Measurements from ENCODE around the gene RAC3.

Gene RAC3

DNA sequence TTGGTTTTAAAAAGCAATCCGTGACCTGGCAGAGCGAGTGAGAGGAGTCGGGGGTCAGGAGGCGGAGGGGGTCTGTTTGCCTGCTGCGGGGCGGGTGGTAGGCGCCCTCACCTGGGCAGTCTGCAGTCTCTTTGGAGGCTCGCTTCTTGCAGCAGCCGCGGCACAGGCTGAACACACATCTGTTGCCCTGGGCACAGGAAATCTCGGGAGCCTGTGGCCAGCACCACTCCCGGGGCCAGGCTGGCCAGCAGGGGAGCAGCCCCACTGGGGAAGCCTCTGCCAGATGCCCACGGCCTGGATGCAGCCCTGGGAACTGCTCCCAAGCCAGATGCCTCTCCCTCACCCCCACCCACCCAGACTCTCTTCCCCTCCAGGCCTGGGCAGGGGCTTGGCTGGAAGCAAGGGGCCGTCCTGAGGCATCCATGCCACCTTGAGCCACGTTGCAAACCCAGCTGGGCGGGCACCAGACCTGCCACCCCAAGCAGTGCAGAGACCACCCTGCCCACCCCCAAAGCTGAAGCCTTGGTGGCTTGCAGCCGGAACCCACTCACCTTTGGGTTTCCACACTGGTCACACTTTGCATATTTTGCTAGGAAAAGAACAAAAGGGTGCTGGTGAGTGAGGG, 26.9 kb downstream of the RAC3 start:
- no peak for DNase-seq

DNA sequence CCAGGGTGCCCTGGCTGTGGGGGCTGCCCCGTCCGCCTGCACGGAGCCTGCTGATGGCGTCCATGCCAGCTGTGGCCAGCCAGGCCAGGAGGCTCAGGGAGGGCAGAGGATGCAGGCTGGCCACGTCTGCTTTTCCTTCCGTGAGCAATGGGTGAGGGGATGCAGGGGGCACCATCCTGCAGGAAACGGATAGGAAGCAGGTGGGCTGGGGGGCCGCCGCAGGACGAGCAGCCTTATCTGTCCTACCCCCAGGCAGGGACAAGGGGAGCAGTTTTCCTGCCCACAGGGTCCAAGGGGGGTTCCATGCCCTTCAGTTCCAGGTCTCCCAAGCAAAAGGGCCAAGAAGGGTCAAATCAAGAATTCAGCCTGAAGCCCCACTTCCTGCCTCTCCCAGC, 27.4 kb downstream of the RAC3 start:
- DNase-seq, result no peak

DNA sequence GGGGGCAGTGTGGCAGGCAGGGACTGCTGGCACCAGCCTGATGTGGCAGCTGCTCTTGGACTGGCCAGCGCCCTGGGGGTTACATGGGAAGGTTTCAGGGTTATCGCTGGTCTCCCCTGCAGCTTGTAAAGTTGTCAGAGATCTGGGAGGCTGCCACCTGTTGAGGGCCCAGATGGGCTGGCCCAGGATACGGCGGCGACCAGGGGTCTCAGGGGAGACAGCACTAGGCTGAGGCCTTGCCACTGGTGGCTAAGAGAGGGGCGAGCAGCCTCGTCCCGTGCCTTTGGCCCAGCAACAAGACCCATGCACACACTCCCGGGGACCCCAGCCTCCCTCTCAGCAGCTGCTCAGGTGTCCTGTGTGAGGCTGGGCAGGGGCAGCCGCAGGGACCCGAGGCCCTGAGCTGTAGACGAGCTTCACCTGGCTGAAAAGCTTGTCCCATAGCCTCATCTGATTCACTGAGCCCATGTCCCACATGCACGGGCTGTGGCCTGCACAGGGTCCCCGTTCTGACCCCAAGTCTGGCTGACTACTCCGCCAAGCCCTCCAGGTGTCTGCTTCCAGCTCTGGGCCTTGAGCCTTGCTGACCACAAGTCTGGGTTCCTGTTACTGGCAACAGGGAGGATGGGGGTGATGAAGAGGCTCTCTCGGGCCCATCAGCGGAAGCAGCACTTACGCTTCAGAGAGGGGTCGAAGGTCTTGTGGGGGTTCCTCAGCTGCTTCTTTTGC, 28.0 kb downstream of the RAC3 start:
- no peak for DNase-seq

GRCh38 chr17:82060001-82060380, 28.5 kb downstream of the RAC3 start:
- no peak for DNase-seq

DNA sequence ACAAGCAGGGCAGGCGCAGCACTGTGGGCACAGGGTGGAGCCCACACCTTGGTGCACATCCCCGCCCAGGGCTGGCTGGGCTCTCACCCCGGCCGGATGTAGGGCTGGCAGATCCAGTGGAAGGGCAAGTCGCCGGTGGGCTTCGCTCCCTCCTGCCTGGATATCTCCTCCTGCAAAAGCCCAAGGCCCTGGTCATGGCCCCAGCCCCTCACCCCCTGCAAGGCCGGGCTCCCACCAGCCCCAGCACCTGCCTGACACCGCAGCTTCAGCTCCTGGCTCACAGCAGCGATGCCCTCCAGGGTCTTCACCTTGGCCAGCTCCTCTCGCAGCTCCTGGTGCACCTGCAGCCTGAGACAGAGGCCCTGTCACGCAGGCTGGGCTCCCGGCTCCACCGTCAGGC, 29.1 kb downstream of the RAC3 start:
- DNase-seq, result no peak

GRCh38 chr17:82061047-82061925, 29.8 kb downstream of the RAC3 start:
- DNase-seq, result no peak

DNA sequence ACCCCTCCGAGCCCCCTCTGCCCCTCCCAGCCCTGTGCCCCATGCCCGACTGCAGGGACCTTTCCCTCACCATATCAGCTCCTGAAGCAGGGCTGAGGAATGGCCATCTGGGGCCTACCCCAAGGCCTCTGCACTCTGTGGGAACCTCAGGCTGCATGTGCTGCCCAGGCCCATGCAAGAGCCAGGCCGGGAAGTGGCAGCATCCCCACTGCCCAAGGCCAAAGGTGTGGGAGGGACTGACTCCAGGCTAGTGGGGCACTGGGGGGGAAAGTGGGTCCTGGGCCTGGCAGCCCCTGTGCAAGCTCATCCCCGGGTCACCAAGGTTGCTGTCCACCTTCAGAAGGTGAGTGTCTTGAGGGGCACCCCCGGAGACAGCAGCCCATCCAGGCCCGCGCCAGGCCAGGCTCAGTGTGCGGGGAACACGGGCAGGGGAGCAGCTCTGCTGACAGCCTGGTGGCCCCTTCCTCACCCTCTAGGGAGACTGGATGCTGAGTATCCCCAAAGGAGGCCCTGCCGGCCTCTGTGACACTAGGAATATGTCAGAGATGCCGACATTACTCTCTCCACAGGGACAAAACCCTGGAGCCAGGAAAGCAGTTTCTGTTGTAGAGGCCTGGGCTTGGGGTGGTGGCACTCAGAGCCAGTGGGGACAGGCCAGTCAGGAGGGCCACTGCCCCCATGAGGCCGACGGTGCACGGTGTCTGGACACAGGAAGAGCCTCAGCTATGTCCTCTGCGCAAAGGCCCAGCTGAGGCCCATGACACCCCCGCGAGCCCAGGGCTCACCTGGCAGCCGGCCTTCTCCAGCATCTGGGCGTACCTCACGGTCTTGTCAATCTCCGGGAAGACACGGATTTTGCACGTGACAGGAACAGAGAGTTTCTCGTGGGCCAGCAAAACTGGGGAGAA, 30.9 kb downstream of the RAC3 start:
- DNase-seq, result no peak

DNA sequence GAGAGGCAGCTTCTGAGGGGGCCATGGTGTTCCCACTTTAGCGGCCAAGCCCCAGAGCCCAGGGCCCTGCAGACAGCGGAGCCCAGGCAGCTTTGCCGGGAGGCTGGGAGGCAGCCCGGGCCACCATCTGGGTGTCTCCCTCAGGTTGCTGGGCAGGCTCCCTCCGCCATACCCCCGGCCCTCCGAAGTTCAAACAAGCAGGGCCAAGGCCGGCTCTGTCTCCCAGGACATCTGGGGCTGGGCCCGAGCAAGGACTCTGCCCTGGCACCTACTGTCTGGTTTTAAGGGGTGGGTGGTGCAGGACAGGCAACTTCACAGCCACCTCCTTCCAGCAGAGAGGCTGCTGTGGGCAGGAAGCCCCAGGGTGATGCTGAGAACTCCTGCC, 31.5 kb downstream of the RAC3 start:
- no peak for DNase-seq

GRCh38 chr17:82063424-82064415, 32.2 kb downstream of the RAC3 start:
- DNase-seq, result no peak

GRCh38 chr17:82064433-82065192, 33.1 kb downstream of the RAC3 start:
- DNase-seq, result no peak

DNA sequence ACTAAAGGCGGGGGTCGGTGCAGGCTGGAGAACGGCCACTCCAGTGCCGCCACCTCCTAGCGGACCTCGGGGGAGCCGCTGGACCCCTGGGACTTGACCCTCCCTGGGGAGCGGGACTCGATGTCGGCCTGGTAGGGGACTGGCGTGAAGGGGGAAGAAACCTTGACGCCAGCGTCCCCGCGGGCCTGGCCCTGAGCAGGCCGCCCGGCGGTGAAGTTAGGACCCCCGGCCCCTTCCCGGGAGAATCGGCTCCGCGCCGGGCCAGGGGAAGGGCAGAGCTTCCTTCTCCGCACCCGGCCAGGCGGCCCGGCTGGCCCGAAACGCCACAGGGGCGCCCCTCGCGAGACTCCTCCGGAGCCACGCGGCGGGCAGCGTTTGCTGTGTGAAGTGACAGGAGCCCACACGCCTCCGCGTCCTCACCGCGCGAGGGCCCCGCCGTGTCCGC, 33.7 kb downstream of the RAC3 start:
- DNase-seq, result peak; percentile 45 to 48

- DNase-seq, result peak; percentile 68 to 72
Measured at GRCh38 chr17:82065638-82066303, 34.3 kb downstream of the RAC3 start, which contains the start of gene DUS1L. Gene DUS1L (minus strand): TSS chr17:82065804. CDS start chr17:82065059, 745 bp downstream.

DNA sequence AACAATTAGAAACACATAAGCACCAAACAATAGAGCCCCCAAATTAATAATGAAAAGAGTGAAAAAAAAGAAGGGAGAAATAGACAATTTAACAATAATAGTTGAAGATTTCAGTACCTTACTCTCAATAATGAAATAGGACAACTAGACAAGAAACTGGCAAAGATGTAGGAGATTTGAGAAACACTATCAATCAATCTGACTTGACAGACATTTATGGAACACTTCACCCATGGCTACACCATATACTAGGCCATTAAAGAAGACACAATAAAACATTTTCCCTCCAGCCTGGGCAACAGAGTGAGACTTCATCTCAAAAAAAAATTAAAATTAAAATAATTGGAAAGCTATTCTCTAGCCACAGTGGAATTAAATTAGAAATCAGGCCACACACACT, 39.1 kb downstream of the RAC3 start:
- DNase-seq, result no peak

DNA sequence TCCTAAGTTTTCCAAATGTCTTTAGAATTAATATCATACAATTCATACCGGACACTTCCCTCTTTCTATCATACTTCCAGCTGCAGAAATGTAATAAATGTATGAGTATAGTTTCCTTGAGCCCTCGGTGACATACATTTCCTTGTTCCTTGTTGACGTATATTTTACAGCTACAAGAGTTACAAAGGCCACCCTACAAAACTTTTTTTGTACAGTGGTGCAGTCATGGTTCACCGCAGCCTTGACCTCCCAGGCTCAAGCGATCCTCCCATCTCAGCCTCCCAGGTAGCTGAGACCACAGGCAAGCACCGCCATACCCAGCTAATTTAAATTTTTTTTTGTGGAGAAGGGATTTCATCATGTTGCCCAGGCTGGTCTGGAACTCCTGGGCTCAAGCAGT, 41.3 kb downstream of the RAC3 start:
- no peak for DNase-seq

DNA sequence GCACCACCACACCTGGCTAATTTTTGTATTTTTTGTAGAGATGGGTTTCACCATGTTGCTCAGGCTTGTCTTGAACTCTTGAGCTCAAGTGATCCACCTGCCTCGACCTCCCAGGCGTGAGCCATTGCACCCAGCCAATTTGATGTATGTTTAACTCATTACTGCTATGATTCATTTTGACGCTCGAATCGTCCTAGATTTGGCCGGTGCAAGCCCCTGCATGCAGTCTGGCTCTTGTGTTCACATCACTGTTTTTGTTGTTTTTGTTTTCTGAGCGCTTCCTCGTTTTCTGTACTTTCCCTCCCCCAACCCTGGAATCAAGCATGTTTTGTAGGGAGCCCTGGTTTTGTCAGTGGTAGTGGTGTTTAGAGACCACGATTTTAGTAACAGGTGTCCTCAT, 42.0 kb downstream of the RAC3 start:
- DNase-seq, result no peak

DNA sequence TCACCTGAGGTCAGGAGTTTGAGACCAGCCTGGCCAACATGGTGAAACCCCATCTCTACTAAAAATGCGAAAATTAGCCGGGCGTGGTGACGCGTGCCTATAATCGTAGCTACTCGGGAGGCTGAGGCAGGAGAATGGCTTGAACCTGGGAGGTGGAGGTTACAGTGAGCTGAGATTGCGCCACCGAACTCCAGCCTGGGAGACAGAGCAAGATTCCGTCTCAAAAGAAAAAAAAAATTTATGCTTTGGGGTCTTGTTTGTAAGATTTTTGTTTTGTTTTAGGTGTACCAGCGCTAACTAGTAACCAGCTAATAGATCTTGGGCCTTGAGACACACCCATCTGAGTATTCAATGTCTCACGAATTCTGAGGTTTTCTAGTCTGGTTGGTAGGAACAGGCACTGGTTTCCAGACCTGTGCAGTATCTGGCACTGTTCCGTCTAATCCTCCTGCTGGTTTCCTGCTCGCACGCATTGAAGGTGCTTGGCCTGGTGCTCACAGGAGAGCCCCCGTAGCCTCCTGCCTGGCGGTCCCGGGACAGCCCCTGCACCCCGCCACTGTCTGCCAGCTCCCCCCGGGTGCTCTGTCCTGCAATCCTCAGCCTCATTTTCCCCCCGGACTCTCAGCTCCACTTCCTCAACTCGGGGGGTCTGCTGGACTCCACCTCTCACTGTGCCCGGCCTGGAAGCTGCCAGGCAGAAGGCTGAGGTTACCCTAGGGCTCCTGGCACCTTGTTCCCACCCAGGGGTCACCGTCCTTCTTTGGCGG, 44.7 kb downstream of the RAC3 start:
- no peak for DNase-seq

- no peak for DNase-seq
Measured at GRCh38 chr17:82076785-82077591, 45.5 kb downstream of the RAC3 start.

Data from activated CD4-positive, alpha-beta T cell treated with anti-CD3 and anti-CD28 coated beads for 4 hours (primary cell).